Activated CD8-positive, alpha-beta memory T cell treated with anti-CD3 and anti-CD28 coated beads, Interleukin-2, amount 50 U/mL, for 48 hours (primary cell): Measurements from ENCODE around the gene RAD51B.

ENCODE experiments used
- DNase-seq: peaks from one replicate; pipeline ENCODE4 v3.0.0-alpha.2; 2020

RAD51B gene

DNA sequence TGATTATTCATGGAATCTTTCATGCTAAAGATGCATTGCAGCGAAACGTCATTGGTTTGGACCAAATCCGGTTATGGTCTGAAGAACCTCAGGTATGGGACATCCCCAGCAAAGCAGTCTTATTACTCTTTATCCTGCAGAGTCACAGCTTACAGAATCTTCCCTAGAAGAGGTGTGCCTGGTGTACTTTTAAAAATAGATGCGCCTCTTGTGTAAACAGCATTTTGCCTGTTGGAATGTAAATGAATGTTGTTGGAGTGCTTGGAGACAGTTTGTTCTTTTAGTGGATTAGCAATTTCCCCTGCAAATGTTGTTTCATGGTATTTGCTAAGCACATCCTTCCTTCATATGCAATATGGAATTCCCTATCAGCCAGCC lies 730.7 kb downstream of the RAD51B start:
- no peak for DNase-seq

DNA sequence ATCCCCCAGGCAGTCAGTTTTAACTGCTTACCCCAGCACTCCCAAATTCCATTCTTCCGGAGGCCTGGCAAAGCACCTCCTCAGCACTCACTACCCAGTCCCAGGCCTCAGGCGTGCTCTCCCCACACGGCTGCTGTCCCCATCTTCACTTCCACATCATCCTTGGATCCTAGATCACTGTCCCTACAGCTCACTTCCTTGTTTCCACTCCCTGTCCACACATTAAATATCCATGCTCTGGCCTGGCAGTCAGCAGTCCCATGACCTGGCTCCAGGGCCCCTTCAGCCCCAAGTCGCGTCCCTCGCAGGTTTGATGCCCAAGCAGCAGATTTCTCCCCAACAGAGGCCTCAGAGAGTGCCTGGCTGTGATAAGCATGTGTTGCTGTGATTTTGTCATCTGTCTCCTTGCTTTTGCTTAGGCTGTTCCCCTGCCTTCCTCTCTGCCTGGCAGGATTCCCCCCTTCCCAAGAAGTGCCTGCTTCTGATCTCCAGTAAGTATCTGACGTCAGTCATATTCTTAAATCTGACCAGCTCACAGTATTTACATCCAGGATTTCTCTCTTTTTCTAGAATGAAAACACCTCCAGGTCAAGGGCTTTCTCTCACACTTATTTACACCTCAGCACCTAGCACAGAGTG lies 731.6 kb downstream of the RAD51B start:
- no peak for DNase-seq

DNA sequence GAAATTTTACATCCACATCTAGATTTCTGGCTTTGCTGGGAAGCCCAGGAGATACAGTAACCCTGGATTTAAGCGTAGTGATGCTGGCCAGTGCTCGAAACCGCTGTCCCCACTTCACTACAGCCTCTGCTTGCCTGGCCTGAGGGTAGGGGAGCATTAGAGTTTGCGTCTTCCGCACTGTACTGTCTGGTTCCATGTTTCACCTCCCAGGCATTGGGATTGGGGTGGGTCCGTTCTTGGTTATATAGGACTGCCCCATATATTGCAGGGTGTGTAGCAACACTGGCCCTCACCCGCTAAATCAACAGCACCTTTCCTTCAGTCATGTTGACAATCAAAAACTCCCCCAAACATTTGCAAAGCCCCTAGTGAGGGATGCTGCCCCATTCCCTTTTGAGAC lies 732.5 kb downstream of the RAD51B start:
- no peak for DNase-seq

DNA sequence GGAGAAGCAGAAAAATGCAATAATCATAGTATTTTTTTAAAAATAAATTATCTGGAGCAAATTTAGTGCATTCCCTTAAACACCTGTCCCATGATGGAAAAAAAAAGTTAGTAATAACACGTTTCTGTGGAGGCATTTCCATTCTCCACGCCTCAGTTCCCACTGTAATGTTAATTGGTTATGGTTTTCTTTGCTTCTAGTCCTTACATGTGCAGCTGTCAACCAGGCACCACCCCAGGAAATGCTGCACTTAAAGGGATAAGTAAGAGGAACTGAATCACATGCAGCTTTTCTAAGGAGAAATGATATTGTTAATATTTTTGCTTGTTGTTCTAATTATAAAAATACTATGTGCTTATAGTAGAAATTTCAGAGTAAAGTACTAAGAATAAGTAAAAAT lies 733.0 kb downstream of the RAD51B start:
- no peak for DNase-seq

DNA sequence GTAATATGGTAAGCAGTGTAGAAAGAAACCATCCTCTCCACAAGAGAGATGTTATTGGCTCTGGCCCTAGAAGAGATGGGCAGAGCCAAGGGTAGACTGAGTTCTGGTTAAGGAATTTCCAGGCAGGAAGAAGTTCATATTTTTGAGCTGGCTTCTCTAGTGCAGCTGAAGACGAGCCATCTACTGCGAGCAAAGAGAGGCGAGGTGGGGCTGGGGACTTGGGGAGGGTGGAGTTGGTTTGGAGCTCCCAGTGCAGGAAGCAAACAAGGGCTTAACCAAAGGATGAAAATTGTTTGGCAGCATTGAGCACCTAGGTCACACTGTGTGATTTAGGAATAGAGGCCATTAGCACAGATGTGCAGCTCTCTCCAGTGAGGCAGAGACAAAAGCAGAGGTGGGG lies 733.7 kb downstream of the RAD51B start:
- DNase-seq: no peak

DNA sequence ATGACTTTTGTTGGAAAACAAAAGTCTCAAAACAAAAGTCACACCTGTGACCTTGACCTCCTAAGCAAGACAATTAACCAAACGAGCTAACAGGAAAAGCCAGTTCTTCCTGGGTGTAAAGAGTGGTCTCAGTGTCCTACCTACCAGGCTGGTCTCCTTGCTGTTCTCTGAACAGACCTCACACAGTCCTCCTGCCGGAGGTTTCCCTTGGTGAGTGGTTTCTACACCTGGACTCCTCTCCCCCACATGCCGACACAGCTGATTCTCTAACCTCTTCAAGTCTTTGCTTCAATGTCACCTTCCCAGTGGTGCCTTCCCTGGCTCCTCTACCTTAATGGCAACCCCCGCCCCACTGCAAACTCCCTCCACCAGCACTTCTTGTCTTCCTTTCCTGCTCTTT lies 734.7 kb downstream of the RAD51B start:
- no peak for DNase-seq

DNA sequence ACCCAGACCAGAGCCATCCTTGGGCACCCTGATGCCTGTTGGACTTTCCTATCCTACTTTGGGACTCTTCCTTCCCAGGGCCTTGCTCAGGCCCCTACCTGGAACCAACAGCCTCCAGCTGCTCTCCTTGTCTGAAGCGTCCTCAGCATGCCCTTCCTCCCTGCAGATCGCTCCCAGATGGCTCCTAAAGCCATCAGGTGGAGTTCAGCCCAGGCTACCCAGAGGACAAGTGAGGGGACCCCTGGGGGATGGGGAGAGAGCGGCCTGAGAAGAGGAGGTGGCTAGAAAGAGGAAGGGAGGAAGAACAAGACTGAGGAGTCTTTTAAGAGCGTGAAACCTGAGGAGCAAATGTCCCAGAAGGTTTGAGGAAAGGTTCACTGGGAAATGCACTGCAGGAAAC lies 736.7 kb downstream of the RAD51B start:
- DNase-seq: no peak

DNA sequence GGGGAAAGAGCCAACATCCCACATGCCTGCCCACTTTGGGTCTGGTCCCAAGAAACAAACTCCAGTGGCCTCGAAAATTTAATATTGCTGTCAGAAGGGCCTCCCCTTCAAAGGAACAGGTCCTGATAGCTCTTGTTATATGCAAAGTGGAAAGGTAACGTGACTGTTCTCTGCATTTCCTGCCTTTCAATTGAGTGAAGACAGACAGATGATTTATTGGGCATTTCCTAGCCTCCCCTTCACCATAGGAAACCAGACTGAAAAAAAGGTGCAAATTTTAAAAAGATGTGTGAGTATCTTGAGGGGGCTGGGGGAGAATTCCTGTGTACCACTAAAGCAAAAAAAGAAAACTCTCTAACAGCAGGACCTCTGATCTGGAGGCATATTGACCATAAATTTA lies 738.1 kb downstream of the RAD51B start:
- no peak for DNase-seq

DNA sequence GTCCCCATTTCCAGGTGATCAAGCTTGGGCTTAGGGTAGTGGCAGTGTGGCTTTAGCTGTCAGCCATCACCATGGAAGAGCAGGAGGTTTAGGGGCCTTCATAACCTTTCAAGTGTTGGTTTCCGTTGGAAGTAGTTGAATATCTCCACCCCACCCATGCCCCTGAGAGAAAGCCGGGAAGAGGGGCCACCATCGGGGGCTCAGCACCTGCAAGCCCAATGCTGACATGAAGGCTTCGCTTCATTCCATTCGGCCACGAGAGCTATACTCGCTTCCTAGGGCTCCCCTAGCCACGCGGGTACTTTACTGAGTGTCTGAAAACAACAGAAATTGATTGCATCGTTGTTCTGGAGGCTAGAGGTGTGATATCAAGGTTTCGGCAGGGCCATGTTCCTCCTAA lies 738.5 kb downstream of the RAD51B start:
- no peak for DNase-seq

DNA sequence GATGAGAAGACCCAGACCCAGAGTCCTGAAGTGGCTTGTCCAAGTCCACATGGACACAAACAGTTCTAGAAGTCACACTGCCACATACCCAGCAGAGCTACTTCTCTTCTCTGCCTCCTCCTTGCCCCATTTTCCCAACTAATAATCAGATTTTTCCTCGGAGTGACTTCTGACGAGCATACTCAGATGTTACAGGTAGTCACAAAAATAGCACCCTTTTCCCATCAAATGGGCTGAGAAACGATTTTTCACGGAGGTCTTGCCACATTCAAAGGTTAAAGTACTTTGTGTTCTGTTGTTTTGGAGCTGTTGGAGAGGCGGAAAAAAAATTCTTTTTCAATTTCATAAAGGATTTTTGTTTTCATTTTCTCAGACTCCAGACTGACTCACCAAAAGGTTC lies 740.4 kb downstream of the RAD51B start:
- DNase-seq: no peak

DNA sequence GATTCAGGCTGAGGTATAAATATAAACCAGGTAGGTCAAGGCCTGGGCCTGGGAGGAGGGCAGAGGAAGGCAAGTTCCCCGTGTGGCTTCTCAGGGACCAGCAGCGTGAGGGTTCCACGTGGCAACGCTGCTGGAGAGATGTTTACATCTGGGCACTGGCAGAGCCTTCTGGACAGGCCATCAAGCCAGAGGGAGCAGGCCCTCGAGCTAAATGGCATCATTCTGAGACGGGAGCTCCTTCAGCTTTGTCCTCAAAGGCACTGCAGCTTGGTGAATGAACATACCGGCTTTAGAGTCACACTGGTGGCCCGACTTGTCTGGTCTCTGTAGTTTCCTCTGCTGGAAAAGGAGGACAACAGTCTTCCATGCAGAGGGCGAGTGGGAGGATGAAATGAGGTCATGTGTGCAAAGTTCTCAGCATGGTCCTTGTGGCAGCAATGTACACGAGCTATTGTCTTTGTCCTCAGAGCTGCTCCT lies 742.0 kb downstream of the RAD51B start:
- DNase-seq: no peak

DNA sequence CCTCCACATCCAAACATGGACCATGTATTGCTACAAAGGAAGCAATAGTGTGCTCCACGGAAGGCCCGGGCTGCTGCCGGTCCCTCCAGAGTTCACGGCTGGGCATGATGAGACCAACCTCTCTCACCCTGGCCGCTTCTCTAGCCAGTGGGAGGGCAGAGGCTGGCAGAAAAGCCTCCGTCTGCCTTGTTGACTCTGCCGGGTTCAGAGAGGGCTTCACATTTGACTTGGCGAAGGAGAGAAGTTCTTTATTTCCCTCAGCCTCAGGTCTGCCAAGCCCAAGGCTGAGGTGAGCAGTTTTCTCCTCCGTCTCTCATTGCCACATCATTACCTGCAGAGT lies 743.3 kb downstream of the RAD51B start:
- DNase-seq: no peak

DNA sequence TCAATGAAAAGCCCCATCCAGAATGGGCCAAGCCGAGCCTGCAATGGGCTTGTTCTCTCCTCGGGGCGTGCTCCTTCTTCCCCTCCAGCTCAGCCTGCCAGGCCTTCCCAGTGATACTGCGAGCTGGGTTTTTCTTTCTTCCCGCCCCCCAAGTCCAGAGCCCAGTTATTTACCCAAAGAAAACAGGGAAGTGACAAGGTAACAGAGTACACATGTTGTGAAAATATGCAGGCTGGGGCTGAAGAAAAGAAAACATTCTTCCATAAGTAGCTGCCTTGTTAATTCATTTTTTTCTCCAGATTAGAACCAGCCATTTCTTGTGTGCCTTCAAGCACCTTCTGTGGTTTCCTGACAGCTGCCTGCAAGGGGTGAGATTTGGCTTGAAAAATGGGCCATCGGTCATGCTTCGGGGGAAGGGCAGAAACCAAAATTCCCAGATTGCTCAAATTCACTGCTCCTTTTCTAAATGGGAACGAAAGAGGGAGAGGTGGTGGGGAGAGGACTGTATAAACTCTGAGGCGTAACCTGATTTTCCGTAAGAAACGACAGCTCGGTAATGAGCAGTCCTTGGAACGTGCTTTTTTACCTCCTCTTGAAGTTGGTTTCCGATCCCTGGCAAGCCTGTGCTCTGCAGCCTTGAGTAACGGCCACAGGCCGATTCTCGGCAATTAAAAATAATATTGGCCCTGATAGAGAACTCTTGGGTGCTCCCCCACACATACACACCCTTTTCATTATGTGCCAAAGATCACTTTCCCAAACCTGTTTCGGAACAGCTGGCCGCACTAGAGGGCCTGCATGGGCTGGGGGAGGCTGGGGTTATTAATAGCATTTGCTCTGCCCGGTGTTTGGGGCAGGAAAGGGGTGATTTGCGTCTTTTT lies 743.9 kb downstream of the RAD51B start:
- DNase-seq: no peak

DNA sequence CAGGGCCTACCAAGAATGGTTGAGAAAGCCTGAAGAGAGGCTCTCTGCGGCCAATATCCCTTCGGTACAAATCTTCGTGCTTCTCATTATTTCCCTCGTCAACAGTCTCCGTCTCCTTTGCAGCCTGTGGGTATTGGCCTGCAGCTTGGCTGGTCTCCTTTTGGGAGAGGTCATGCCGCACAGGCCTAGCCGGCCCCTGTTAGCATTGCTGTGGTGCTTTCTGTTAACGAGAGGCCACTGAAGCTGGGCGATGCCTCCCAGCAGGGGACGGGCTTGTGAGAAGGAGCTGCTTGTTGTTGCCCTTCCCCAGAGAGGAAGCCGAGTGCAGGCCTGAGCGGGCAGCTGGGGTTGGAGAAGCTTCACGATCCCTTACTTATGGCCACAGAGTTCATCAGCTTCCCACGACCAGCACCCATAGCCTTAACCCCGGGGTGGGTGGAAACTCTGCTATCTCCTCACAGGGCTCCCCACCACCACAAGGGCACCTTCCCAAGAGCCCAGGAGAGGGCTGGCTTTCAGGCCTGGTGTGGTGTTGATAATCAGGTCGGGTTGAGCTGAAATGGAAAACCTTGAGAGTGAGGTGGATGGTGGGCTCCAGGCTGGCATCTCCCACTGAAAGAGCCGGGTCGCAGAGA lies 744.7 kb downstream of the RAD51B start:
- DNase-seq: no peak

DNA sequence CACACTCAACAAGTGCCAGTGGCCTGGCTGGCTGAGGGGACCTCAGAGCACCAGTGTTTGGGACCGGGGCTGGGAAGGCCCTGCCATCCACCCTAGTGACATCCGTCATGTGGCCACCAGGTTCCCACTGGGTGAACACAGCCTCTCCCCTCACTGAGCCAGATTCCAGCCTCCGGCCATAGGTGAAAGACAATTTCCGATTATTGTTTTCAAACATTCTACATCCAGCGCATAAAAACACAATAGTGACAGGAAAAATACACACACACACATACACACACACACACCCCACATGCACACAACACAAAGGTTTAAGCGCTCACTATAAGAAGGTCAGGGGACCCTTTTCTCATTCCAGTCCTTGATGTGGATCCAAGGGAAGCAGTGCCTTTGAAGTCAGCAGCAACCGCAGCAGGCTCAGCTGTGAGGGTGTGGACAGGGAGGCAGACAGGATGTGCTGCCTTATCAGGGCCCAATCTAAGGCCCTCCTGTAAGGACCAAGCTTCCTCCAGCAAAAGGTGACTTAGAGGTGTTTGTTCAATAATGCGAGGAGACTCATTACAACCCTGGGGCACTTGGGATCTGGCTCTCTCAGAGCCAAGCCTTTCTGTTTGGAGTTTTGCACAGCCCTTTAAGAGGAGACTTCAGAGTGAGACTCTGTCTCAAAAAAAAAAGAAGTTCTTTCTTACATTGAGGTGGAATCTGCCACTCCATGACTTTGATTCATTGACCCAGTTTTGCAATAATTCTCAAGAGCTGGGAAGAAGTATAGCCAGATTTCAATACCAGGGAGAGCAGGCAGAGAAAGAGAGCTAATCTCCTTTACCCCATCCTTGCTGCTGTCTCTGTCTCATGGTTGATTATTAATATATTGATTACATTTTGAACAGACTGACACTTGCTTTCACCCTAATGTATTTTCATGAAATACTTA lies 745.5 kb downstream of the RAD51B start:
- no peak for DNase-seq

DNA sequence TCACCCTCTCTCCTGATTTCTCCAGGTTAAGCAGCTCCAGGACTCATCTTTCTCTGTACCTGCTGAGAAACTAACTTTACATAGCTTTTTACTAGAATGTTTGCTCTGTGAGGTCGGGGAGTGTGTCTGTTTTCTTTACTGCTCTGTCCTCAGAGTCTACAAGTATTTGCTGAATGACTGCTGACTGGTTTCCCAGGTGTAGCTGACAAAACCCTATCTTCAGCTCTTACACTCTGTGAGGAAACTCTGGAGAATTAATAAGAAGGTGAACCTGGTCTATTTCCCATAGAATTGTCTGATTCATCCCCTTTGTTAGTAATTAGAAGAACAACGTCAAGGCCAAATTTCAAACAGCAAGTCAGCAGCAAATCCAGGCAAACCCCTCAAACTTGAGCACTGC lies 746.5 kb downstream of the RAD51B start:
- no peak for DNase-seq

DNA sequence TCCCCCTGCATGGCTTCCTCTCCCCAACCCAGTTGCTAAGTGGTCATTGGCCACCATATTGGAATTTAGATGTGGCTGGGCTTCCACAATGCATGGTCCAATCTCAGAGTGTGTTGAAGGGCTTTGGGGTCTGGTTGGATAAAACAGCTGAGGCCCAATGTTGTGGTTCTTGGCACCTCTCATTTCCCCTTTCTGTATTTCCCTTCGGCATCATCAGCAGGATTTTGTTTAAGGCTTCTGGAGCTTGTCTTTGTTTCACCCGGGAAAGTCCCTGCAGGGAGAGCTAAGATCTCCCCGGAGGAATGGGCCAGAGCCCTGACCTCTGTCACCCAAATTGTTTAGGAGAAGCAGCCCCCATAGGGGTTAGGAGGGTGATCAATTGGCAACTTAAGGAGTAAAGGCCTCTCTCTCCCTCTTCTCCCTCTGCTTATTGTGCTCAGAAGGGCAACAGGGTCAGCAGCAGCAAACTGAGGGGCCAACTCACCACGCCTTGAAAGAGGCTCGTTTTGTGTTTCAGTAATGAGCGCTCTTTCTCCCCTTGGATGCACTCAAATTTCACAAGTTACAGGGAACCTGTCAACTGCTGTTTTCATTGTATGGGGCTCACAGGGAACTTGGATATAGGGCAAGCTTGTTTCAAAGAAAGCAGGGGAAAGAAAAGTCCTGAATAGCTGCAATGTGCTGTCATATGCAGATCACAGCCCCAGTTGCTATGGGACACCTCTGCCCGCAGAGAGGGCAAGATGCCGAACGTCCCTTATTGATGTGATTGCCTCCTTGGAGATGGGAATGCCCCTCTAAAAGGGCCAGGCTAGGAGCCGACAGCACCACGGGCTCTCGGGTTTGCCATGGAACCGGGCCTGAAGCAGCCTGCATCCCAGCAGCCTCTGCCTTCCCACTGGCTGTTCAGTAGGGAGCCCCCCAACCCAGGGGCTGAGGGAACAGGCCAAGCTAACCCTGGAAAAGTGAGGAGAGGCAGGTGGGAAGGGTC lies 749.6 kb downstream of the RAD51B start:
- DNase-seq: no peak

DNA sequence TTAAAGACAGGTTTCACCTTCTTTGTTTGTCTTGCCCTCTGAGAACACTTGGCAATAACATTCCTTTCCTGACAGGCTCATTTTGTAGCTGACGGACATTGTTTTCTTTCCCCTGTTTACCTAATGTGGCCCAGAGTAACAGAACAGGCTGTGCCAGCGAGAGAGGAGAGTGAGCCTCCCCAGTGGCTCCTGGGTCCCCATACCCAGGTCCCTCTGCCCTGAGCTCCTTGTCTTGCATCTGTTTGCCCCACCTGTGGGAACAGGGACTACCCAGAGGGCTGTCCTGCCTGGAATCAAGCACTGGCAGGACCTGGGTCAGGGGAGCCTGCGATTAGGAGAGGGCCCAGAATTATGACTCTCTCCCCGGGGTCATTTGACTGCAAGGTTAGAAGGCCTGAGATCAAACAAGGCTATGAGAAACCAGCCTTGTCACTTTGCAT lies 750.4 kb downstream of the RAD51B start:
- DNase-seq: no peak

DNA sequence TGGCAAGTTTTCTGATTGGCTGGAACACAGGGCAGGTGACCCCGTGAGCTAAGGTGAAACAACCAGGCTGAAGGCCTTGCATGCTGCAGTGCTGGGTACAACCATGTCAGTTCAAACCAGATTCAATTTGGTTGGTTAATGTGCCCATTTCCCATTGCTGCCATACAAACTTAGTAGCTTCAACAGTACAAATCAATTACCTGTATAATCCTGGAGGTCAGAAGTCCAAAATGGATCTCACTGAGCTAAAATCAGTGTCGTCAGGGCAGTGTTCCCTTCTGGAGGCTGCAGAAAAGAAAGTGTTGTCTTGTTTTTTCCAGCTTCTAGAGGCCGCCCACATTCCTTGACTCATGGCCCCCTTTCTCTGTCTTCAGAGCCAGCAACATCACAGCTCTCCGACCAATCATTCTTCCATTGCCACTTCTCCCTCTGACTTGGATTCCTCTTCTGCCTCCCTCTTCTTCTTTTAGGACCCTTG lies 751.6 kb downstream of the RAD51B start:
- DNase-seq: no peak

DNA sequence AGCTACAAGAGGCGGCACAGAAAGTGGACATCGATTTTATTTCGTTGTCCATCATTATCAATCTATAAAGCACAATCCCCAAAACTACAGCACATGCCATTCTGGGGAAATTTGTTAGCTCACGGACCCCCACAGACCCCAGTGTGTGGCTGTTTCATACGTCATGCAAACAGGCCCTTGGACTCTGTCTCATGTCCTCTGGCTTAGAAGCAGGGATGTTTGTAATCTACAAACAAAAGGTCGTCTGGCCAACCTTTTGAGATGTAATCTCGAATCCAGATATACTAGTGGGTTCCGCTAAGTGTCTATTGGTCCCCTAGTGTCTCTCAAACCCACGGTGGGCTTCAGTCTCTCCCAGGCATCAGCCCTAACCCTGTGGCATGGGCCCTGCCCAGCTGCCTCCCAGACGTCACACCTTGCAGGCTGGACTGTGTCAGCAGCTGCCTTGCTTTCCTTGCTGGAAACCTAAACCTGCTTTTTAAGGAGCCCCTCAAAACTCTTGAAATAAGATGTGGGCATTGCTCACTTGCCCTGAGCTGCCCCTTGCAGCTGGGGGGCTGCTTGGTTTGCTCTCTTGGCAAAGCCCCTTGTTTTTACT lies 752.4 kb downstream of the RAD51B start:
- no peak for DNase-seq

DNA sequence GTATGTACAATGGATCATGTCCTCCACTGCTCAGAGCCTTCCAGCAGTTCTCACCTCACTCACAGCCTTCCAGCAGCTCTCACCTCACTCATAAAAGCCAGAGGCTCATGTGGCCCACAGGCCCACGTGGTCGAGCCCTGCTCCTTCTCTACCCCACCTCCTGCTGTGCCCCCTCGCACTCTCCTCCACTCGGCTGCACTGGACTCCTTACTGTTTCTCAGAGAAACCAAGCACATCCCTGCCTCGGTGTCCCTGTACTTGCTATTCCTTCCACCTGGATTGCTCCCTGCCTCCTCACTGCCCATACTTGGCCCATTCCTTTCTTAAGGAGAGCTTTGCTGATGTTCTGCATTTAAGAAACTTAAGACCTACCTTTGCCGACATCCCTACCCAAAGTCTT lies 753.5 kb downstream of the RAD51B start:
- DNase-seq: no peak
